ENCODE results near the gene CCDC6.
"Not testable (repeated sequence)": the region's sequence is repeated elsewhere in the genome, so short reads cannot be mapped to it uniquely, and the experiment has no call there.

The CCDC6 gene

GRCh38 chr10:59879363-59879913 lies 26.9 kb downstream of the CCDC6 start:
- DNase-seq = peak; percentile 28

- no peak for DNase-seq
Measured at GRCh38 chr10:59878915-59879314, 27.4 kb downstream of the CCDC6 start.

- DNase-seq = no peak
Measured at GRCh38 chr10:59878289-59878688, 28.1 kb downstream of the CCDC6 start.

- no peak for DNase-seq
Measured at GRCh38 chr10:59877191-59877671, 29.1 kb downstream of the CCDC6 start.

GRCh38 chr10:59876695-59877094 lies 29.7 kb downstream of the CCDC6 start:
- DNase-seq = no peak

GRCh38 chr10:59876208-59876607 lies 30.1 kb downstream of the CCDC6 start:
- not testable (repeated sequence) for DNase-seq

GRCh38 chr10:59873896-59874295 lies 32.5 kb downstream of the CCDC6 start:
- DNase-seq = no peak

GRCh38 chr10:59872892-59873463 lies 33.4 kb downstream of the CCDC6 start:
- DNase-seq = no peak

- DNase-seq = no peak
Measured at GRCh38 chr10:59870152-59870551, 36.2 kb downstream of the CCDC6 start.

GRCh38 chr10:59869594-59869940 lies 36.8 kb downstream of the CCDC6 start:
- DNase-seq = no peak

GRCh38 chr10:59868696-59869593 lies 37.4 kb downstream of the CCDC6 start:
- DNase-seq = no peak

- DNase-seq = no peak
Measured at GRCh38 chr10:59867590-59867989, 38.8 kb downstream of the CCDC6 start.

GRCh38 chr10:59865101-59865500 lies 41.3 kb downstream of the CCDC6 start:
- peak; percentile 38 for DNase-seq

GRCh38 chr10:59864141-59864962 lies 42.0 kb downstream of the CCDC6 start:
- peak; percentile 17 for DNase-seq

- DNase-seq = no peak
Measured at GRCh38 chr10:59859570-59859969, 46.8 kb downstream of the CCDC6 start.

GRCh38 chr10:59857921-59858320 lies 48.4 kb downstream of the CCDC6 start:
- no peak for DNase-seq

- no peak for DNase-seq
Measured at GRCh38 chr10:59857049-59857448, 49.3 kb downstream of the CCDC6 start.

GRCh38 chr10:59856104-59856503 lies 50.3 kb downstream of the CCDC6 start:
- DNase-seq = no peak

GRCh38 chr10:59854571-59854970 lies 51.8 kb downstream of the CCDC6 start:
- no peak for DNase-seq

GRCh38 chr10:59852670-59853069 lies 53.7 kb downstream of the CCDC6 start:
- no peak for DNase-seq

GRCh38 chr10:59851864-59852263 lies 54.5 kb downstream of the CCDC6 start:
- no peak for DNase-seq

- no peak for DNase-seq
Measured at GRCh38 chr10:59847888-59848287, 58.5 kb downstream of the CCDC6 start.

- no peak for DNase-seq
Measured at GRCh38 chr10:59847326-59847725, 59.0 kb downstream of the CCDC6 start.
